Erythroblast (primary cell): ENCODE data around the gene MDH2.
"Not testable (repeated sequence)": the region's sequence is repeated elsewhere in the genome, so short reads cannot be mapped to it uniquely, and the experiment has no call there.

Source experiments
- DNase-seq, 2 experiments: peaks; one replicate each; lab custom pipeline; 2025; lab: John Stamatoyannopoulos, UW
- GATA1 ChIP-seq: IDR thresholded peaks from 2 replicates; pipeline ENCODE4 v1.6.1; 2011; ENCODE audit warnings: low read depth, mild to moderate bottlenecking, control low read depth, low read length, moderate library complexity
- POLR2A ChIP-seq: IDR thresholded peaks from 2 replicates; pipeline ENCODE4 v1.6.1; 2011; ENCODE audit warnings: mild to moderate bottlenecking, low read length

MDH2 gene

DNA sequence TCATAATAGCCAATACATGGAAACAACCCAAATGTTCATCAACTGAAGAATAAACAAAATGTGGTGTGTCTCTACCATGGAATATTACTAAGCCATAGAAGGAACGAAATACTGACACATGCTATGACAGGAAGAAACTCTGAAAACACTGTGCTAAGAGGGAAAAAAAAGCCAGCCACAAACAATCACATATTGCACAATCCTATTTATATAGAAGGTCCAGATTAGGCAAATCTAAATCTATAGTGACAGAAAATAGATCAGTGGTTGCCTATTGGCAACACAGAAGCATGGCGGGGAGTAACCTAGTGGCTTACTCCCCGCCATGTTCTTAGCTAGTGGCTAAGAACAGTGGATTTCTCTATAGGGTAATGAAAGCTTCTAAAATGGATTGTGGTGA is 48.0 kb downstream of the MDH2 start:
- DNase-seq: no peak
- TF ChIP-seq POLR2A (no peak), GATA1 (no peak)

DNA sequence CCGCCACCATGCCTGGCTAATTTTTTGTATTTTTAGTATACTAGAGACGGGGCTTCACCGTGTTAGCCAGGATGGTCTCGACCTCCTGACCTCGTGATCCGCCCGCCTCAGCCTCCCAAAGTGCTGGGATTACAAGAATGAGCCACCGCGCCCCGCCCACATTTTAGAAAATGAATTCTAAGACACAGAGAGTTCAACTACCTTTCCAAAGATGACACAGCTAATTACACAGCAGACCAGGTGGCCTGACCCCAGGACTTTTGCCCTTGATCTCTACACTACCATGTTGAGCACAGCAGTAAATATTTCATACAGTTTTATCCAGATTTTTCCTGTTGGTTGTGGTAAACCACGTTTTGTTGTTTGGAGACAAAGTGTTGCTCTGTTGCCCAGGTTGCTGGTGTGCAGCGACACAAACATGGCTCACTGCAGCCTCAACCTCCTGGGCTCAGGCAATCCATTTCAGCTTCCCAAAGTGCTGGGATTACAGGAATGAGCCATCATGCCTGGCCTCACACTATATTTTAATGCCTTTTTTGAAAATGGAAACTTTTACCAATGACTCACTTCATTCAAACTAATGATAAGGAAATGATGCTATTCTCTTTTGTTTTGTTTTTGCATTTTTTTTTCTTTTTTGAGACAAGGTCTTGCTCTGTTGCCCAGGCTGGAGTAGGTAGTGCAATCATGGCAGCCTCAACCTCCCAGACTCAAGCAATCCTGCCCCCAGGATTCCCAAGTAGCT is 54.0 kb downstream of the MDH2 start:
- DNase-seq: not testable (repeated sequence)

DNA sequence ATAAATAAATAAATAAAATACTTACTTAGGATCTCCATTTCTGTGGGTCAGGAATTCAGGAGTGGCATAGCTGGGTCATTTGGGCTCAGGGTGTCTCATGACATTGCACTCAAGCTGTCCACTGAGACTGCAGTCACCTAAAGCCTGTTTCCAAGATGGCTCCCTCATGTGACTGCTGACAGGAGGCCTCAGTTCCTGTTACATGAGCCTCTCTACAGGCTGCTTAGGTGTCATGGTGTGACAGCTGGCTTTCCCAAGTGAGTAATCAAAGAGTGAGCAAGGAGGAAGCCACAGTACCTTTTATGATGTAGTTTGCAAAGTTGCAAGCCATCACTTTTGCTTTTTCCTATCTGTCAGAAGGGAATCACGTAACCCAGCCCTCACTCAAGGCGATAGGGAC is 55.9 kb downstream of the MDH2 start:
- not testable (repeated sequence) for DNase-seq

DNA sequence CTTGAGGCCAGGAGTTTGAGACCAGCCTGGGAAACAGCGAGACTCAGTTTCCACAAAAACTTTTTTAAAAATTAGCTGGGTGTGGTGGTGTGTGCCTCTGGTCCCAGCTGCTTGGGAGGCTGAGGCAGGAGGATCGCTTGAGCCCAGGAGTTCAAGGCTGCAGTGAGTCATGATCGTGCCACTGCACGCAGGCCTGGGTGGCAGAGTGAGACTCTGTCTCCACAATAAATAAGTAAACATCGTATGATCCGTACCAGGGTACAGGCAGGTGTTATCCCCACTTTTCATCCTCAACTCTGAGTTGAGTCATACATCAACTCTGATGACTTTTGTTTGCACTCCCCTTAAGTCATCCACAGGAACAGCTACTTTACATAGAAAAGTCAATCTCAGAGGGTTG is 58.2 kb downstream of the MDH2 start:
- DNase-seq: not testable (repeated sequence)

DNA sequence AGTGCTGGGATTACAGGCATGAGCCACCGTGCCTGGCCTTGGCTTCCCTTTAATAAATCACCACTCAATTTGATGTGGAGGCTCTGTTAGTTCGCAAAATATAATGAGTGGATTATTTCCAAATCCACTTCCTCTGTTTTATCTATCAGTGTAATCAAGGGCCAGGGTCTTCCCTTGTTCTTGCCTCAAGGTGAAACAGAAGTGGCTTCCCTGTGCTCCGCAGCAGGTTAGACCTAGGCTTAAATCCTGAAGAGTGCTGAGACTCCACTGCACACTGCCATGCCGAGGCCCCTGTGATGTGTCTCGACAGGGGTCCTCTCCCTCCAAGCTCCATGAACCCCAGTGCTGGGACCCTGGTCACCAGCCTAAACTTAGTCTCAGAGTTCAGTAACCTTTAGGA is 59.0 kb downstream of the MDH2 start:
- no peak for TF ChIP-seq GATA1
- no peak for TF ChIP-seq POLR2A
- DNase-seq: no peak

DNA sequence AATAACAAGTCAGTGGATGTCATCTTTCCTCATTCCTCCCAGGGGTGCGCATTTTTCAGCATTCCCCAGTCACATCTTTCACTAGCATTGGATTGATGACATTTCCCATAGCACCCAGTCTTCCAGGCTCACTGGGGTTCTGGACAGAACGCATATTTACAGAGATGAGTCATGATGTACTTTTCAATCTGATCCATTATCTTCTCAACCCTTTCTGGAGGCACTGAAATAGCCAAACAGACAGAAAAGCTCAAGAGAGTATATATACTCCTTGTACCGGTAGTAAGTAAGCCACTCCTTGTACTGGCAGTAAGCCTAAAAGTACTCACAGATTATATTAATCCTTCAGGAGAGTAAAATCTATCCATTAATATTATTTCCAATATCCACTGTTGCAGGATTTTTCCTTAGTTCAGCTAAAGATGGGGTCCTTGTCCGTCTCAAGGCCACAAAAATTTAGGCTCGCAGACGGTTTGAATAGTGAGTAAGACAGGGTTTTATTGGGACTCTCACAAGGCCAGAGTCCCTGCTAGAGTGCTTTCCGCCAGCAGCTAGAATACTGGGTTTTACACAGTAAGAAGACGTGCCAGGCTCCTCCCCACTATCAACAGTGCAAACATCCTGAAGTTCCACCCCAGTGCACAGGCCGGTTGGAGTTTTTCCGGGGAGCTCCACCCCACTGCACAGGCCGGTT is 60.8 kb downstream of the MDH2 start:
- TF ChIP-seq GATA1: no peak
- no peak for TF ChIP-seq POLR2A
- DNase-seq: no peak

DNA sequence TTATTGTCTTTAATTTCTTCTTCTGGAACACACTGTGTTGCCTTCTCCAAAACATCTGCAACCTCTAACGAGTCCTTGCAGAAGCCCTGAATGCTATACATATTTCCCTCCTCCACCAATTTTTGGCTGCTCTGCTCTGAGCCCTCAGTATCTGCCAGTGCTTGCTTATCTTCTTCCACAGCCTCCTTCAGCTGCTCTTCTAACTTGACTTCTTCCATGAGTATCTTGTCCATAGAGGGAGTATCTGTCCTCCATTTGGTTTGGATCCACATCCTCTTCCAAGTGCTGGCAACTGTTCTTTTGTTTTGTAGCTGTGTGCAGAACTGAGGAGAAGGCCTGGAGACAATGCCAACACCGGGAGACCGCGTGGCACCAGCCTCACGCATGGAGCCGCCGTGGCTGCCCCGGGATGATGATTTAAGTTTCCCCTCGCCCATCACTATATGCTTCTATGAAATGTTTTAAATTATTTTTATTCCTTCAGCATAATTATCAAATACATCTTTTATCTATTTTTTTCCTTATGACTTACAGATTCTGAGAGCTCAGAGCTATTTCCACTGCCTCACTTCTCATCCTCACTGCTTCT is 65.2 kb downstream of the MDH2 start:
- DNase-seq: not testable (repeated sequence)

DNA sequence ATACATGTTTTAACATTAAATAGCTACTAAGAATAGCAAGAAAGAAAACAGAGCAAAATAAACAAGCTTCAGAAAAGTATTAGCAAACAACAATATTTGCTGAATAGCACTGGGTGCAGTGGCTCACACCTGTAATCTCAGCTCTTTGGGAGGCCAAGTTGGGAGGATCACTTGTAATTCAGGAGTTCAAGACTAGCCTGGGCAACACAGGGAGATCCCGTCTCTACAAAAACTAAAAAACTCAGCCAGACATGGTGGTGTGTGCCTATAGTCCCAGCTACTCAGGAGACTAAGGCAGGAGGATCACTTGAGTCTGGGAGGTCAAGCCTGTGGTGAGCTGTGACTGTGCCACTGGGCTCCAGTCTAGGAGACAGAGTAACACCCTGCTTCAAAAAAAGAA is 66.8 kb downstream of the MDH2 start:
- not testable (repeated sequence) for DNase-seq
